Kidney capillary endothelial cell (primary cell): ENCODE results near the gene P2RX4.
"Not testable (repeated sequence)": the region's sequence is repeated elsewhere in the genome, so short reads cannot be mapped to it uniquely, and the experiment has no call there.

Experiments used
- DNase-seq: peaks from one replicate; pipeline ENCODE4 v3.0.0-alpha.2; 2018; ENCODE audit warnings: low spot score

Gene P2RX4

GRCh38 chr12:121222847-121223246 lies 12.9 kb downstream of the P2RX4 start:
- no peak for DNase-seq

GRCh38 chr12:121223292-121224285 lies 13.7 kb downstream of the P2RX4 start:
- DNase-seq, result no peak

GRCh38 chr12:121224591-121224990 lies 14.7 kb downstream of the P2RX4 start:
- no peak for DNase-seq

GRCh38 chr12:121226399-121226798 lies 16.5 kb downstream of the P2RX4 start:
- no peak for DNase-seq

- not testable (repeated sequence) for DNase-seq
These were observed 16.9 kb downstream of the P2RX4 start for GRCh38 chr12:121226871-121227270.

GRCh38 chr12:121227294-121227693 lies 17.4 kb downstream of the P2RX4 start:
- DNase-seq, result no peak

- no peak for DNase-seq
These were observed 19.2 kb downstream of the P2RX4 start for GRCh38 chr12:121228919-121229665.

GRCh38 chr12:121229826-121230537 lies 20.1 kb downstream of the P2RX4 start:
- DNase-seq, result peak; percentile 73

GRCh38 chr12:121230538-121230907 lies 20.6 kb downstream of the P2RX4 start:
- no peak for DNase-seq

- no peak for DNase-seq
These were observed 22.2 kb downstream of the P2RX4 start for GRCh38 chr12:121232163-121232562.

- DNase-seq, result no peak
These were observed 23.2 kb downstream of the P2RX4 start for GRCh38 chr12:121232977-121233627.

- DNase-seq, result no peak
These were observed 23.7 kb downstream of the P2RX4 start for GRCh38 chr12:121233628-121234020.

- DNase-seq, result no peak
These were observed 26.8 kb downstream of the P2RX4 start for GRCh38 chr12:121236776-121237175.

GRCh38 chr12:121237415-121237814 lies 27.5 kb downstream of the P2RX4 start:
- DNase-seq, result no peak

GRCh38 chr12:121238086-121238485 lies 28.2 kb downstream of the P2RX4 start:
- DNase-seq, result no peak

GRCh38 chr12:121238604-121239350 lies 28.8 kb downstream of the P2RX4 start:
- no peak for DNase-seq

GRCh38 chr12:121239351-121240061 lies 29.6 kb downstream of the P2RX4 start:
- DNase-seq, result no peak

GRCh38 chr12:121240062-121240420 lies 30.1 kb downstream of the P2RX4 start:
- DNase-seq, result no peak

GRCh38 chr12:121240484-121241101 lies 30.7 kb downstream of the P2RX4 start:
- DNase-seq, result no peak
